ENCODE measurements around the gene SLC25A12. TPM values are rescaled to one million over a fixed set of nuclear protein-coding genes. Genes with fewer than 3 reads are reported as not detected.

Gene SLC25A12
- total RNA-seq, 1 donor from 2014 or later = 10.8 TPM

DNA sequence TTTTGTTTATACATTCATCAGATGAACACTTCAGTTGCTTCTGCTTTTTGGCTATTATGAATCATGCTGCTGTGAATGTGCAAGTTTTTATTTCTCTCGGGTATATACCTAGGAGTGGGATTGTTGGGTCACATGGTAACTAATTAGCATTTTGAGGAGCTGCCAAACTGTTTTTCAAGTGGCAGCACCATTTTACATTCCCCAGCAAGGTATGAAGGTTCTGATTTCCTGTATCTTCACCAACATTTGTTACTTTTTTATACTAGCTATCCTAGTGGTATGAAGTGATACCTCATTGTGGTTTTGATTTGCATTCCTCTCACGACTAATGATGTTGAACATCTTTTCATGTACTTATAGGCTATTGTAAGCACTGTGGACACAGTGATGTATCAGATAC lies 152.9 kb downstream of the SLC25A12 start:
- Histone ChIP-seq H3K27me3 (ENCODE audit: low read depth) (no peaks in the 10 kb centered on the region), H3K4me3 (no peak overlapping the region), H3K4me1 (no peaks in the 10 kb centered on the region), H3K9me3 (no peaks in the 10 kb centered on the region), H3K27ac (no peak overlapping the region), H3K36me3 (peaks cover 78% of the 10 kb centered on the region)
- ATAC-seq (no peak), DNase-seq (no peak)
- TF ChIP-seq, protein P1, sequence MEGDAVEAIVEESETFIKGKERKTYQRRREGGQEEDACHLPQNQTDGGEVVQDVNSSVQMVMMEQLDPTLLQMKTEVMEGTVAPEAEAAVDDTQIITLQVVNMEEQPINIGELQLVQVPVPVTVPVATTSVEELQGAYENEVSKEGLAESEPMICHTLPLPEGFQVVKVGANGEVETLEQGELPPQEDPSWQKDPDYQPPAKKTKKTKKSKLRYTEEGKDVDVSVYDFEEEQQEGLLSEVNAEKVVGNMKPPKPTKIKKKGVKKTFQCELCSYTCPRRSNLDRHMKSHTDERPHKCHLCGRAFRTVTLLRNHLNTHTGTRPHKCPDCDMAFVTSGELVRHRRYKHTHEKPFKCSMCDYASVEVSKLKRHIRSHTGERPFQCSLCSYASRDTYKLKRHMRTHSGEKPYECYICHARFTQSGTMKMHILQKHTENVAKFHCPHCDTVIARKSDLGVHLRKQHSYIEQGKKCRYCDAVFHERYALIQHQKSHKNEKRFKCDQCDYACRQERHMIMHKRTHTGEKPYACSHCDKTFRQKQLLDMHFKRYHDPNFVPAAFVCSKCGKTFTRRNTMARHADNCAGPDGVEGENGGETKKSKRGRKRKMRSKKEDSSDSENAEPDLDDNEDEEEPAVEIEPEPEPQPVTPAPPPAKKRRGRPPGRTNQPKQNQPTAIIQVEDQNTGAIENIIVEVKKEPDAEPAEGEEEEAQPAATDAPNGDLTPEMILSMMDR (IDR thresholded peaks at IDR 0.05) = no peak
- intact Hi-C loops (cut with DNase I) = no loop called here

DNA sequence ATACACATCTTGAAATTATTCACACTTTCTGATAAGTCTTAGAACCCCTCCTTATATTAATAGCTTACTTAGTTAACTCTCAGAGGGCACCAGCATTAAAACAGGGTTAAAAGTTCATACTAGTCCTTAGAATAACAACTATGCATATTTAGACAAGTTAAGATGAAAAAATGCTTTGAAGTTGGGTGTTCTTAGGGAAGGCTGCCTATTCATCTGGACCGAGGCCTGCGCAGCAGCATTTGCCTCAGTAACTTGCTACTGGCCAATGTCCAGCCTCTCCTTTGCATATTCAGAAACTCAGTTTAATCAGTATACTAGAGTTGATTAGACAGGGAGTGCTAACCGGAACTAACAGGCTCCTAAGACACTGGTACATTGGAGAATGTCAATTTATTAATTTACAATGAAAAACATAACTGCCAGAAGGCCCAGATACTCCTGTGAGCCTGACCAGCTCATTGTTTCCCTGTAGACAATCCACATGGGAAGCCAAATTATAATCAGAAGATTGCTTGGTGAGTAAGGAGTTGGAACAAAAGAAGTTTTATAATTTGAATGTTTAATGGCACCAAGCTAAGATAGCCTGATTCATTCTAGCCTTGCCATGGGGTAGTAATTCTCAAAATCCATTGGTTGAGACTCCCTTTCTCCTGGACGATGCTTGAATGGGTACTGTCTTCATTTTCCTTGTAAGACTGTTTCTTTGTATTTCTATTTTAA lies 157.9 kb downstream of the SLC25A12 start:
- Histone ChIP-seq H3K9me3 (no peaks in the 10 kb centered on the region), H3K4me3 (no peak overlapping the region), H3K36me3 (peaks cover 64% of the 10 kb centered on the region), H3K4me1 (no peaks in the 10 kb centered on the region), H3K27me3 (ENCODE audit: low read depth) (no peaks in the 10 kb centered on the region), H3K27ac (no peak overlapping the region)
- peak in 1 of 2 donors; percentile 59 for ATAC-seq
- no peak for DNase-seq
- TF ChIP-seq, protein P1 (IDR thresholded peaks at IDR 0.05) = no peak
- intact Hi-C loops (cut with DNase I) = no loop called here

Other genes starting within 250 kb of the SLC25A12 start
- 77.2 TPM for gene DYNC1I2, start 206.8 kb downstream of the SLC25A12 start, total RNA-seq
- gene HAT1, start 28.2 kb upstream of the SLC25A12 start, total RNA-seq = 26.5 TPM
- 3.8 TPM for gene METAP1D, start 105.7 kb upstream of the SLC25A12 start, total RNA-seq
- gene DLX1, start 191.3 kb upstream of the SLC25A12 start, total RNA-seq = not detected
- gene DLX2, start 208.7 kb upstream of the SLC25A12 start, total RNA-seq = not detected